ENCODE measurements around the gene SFTPB.
A peak's percentile ranks its signal among the peaks of the same experiment; 100 is the strongest.

The SFTPB gene

GRCh38 chr2:85678794-85679672 lies 11.0 kb upstream of the SFTPB start:
- TF ChIP-seq CTCF (IDR thresholded peaks at IDR 0.05; ENCODE audit: insufficient read depth, low read length, missing control alignments), result peak; percentile 99
- CTCF ChIA-PET, result interaction anchor here (0.7 to 16.4 kb wide), 28 partner anchors 8 to 135 kb away, joined by 3 to 207 read pairs (median 6); partner anchors contain the start of genes GNLY and SFTPB
- no peak overlapping the region for H3K4me3 ChIP-seq (ENCODE audit: low read depth, low read length)
- no peak for DNase-seq (ENCODE audit: low read depth, low spot score)
- POLR2A ChIA-PET, result no interaction called here

GRCh38 chr2:85678377-85678776 lies 10.4 kb upstream of the SFTPB start:
- TF ChIP-seq CTCF (IDR thresholded peaks at IDR 0.05; ENCODE audit: insufficient read depth, low read length, missing control alignments), result no peak
- no peak overlapping the region for H3K4me3 ChIP-seq (ENCODE audit: low read depth, low read length)
- ChIA-PET POLR2A (no interaction called here), CTCF (interaction anchor here (0.8 to 16.4 kb wide), 21 partner anchors 9 to 136 kb away, joined by 3 to 207 read pairs (median 8); partner anchors contain the start of genes GNLY and SFTPB)
- DNase-seq (ENCODE audit: low read depth, low spot score), result no peak

GRCh38 chr2:85675866-85676548 lies 8.0 kb upstream of the SFTPB start:
- DNase-seq (ENCODE audit: low read depth, low spot score), result no peak
- ChIA-PET CTCF (interaction anchor here (0.7 to 16.4 kb wide), 13 partner anchors 8 to 152 kb away, joined by 3 to 207 read pairs (median 4); partner anchors contain the start of gene SFTPB), POLR2A (no interaction called here)
- H3K4me3 ChIP-seq (ENCODE audit: low read depth, low read length), result no peak overlapping the region
- no peak for TF ChIP-seq CTCF (IDR thresholded peaks at IDR 0.05; ENCODE audit: insufficient read depth, low read length, missing control alignments)

GRCh38 chr2:85675427-85675826 lies 7.4 kb upstream of the SFTPB start:
- H3K4me3 ChIP-seq (ENCODE audit: low read depth, low read length), result no peak overlapping the region
- DNase-seq (ENCODE audit: low read depth, low spot score), result no peak
- POLR2A ChIA-PET, result no interaction called here
- TF ChIP-seq CTCF (IDR thresholded peaks at IDR 0.05; ENCODE audit: insufficient read depth, low read length, missing control alignments), result no peak
- CTCF ChIA-PET, result interaction anchor here (0.7 to 16.4 kb wide), 10 partner anchors 10 to 138 kb away, joined by 3 to 207 read pairs (median 6); partner anchors contain the start of gene GNLY

- TF ChIP-seq CTCF (IDR thresholded peaks at IDR 0.05; ENCODE audit: insufficient read depth, low read length, missing control alignments), result no peak
- POLR2A ChIA-PET, result no interaction called here
- CTCF ChIA-PET, result interaction anchor here (1.1 to 16.4 kb wide), 8 partner anchors 10 to 142 kb away, joined by 3 to 207 read pairs (median 6); partner anchors contain the start of gene GNLY
- DNase-seq (ENCODE audit: low read depth, low spot score), result no peak
- H3K4me3 ChIP-seq (ENCODE audit: low read depth, low read length), result no peak overlapping the region
Measured at GRCh38 chr2:85674417-85674816, 6.4 kb upstream of the SFTPB start.

All from AG04449 (cell line).